ACC112 (cell line): ENCODE data around the gene PPFIA4.
A peak's percentile ranks its signal among the peaks of the same experiment; 100 is the strongest.

Source experiments
- H2AFZ ChIP-seq: fragments of 200-600 bp; sonication (generic); one replicate; pipeline ENCODE4 v1.6.0; 2017; ENCODE audit warnings: antibody characterized with exemption, low read length; ENCODE audit not compliant: unreplicated experiment
- H3K27ac ChIP-seq: fragments of 200-600 bp; sonication (generic); 2 replicates; pipeline ENCODE4 v1.5.1; 2014; ENCODE audit warnings: low read depth, mild to moderate bottlenecking, antibody characterized with exemption, low read length, moderate library complexity
- H3K27me3 ChIP-seq: fragments of 200-600 bp; sonication (generic); 2 replicates; pipeline ENCODE4 v1.6.1; 2014; ENCODE audit warnings: mild to moderate bottlenecking, antibody characterized with exemption, low read length, moderate library complexity, mixed read lengths; ENCODE audit not compliant: insufficient read depth
- H3K36me3 ChIP-seq: fragments of 200-600 bp; sonication (generic); 2 replicates; pipeline ENCODE4 v1.6.1; 2016; ENCODE audit warnings: mild to moderate bottlenecking, antibody characterized with exemption, low read length, moderate library complexity, mixed read lengths; ENCODE audit not compliant: insufficient read depth
- H3K4me1 ChIP-seq: fragments of 200-600 bp; sonication (generic); one replicate; pipeline ENCODE4 v1.6.1; 2016; ENCODE audit warnings: low read length, mixed read lengths; ENCODE audit not compliant: insufficient read depth, unreplicated experiment, control insufficient read depth
- H3K4me3 ChIP-seq: fragments of 200-600 bp; sonication (generic); 2 replicates; pipeline ENCODE4 v1.5.1; 2014; ENCODE audit warnings: mild to moderate bottlenecking, low read depth, low read length
- H3K79me2 ChIP-seq: fragments of 200-600 bp; sonication (generic); one replicate; pipeline ENCODE4 v1.6.0; 2016; ENCODE audit warnings: low read length; ENCODE audit not compliant: control insufficient read depth, unreplicated experiment, insufficient read depth

PPFIA4 gene

DNA sequence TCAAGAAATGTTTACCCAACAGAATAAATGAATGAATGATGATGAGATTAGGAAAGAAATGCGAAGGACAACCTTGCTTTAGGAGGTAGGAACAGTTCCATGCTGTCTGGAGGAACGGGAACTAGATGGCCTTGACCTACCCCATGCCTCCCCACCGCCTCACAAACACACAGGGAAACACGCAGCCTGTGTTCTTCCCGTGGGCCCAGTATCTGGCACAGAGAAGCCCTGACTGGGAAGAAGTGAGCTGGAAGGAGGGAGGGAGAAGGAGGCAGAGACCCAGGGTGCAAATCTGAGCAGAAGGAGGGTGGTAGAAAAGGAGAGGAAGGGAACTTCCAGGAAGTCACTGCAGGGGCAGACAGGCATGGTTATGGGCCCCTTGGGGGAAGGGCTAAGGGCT, 97.7 kb downstream of the PPFIA4 start:
- H3K4me3 ChIP-seq, result no peak overlapping the region
- H3K27ac ChIP-seq, result no peak overlapping the region
- peaks cover 25% of the 10 kb centered on the region for H3K4me1 ChIP-seq
- H3K36me3 ChIP-seq, result no peaks in the 10 kb centered on the region
- peaks cover 31% of the 10 kb centered on the region for H3K27me3 ChIP-seq
- H2AFZ ChIP-seq, result no peak overlapping the region
- H3K79me2 ChIP-seq, result no peaks in the 10 kb centered on the region

DNA sequence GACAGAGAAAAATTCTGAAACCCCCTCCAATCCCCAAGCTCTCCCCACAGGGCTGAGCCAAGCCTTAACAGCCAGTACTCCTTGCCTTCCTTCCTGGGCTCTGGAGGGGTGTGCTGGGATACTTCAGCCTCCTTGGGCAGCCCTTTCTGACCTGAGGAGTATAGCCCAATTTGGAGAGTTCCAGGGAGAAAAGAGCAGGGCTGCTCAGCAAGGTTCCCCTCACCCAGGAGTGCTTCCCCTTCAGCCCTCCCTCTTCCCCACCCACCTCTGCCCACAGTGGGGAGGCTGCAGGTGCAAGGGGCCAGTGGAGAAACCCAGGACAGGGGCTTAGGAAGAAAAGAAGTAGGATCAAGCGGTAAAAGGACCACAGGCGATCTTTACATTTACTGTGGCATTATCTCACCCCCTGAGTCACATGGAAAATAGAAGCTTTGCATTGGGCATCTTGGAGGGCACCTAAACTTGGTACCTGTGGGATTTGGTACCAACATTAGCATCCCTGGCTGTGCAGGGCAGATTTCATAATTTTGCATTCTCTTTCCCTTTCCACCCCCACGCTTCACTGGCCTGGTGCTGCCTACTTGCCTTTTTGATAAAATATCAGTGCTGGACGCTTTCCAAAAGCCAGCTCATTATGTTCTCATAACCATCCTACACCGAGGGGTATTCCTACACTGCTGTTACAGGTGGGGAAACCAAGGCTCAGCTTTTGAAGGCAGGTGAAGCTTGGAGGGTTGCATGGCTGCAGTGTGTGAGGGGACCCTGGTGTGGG, 98.4 kb downstream of the PPFIA4 start:
- no peaks in the 10 kb centered on the region for H3K79me2 ChIP-seq
- H3K4me1 ChIP-seq, result peaks cover 32% of the 10 kb centered on the region
- H3K36me3 ChIP-seq, result no peaks in the 10 kb centered on the region
- no peak overlapping the region for H3K4me3 ChIP-seq
- H2AFZ ChIP-seq, result no peak overlapping the region
- peaks cover 27% of the 10 kb centered on the region for H3K27me3 ChIP-seq
- H3K27ac ChIP-seq, result no peak overlapping the region

DNA sequence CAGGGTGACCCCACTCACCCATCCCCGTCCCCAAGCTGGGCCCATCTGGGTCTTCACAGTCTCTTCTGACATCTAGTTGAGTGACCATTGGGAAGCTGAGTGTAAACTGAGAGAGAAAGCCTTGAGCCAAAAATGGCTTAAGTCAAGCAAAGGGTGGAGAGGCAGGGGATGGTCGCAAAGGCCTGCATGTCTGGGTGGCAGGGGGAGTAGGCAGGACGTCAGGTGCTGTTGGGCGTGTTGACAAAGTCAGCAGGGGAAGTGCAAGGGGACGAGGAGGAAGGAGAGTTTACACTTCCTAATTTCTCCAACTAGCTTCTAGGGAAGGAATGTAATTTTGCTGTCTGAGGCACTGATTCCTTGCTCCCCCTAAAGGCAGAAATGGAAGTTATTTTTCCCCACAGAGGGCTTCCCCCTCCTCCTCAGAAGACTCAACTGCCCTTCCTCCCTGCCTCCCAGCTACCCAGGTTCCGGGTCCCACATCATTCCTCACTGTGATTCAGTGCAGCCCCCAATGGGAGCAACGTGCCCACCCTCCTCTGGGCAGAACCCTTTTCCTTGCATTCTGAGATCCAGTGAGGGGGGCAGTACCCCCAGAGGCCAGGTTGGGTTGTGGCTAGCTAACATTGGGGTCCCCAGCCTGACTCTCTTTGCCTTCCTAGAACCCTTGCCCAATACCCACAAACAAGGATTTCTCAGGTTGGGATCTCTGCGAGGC, 100.0 kb downstream of the PPFIA4 start:
- Histone ChIP-seq H3K79me2 (no peaks in the 10 kb centered on the region), H3K36me3 (no peaks in the 10 kb centered on the region), H3K27ac (no peak overlapping the region), H3K4me1 (peaks cover 34% of the 10 kb centered on the region), H3K4me3 (peak overlapping the region; percentile 70; the same call in 1 of the 2 replicates), H3K27me3 (peaks cover 13% of the 10 kb centered on the region), H2AFZ (no peak overlapping the region)

- H3K4me3 ChIP-seq, result peak overlapping the region; percentile 70
- H3K79me2 ChIP-seq, result no peaks in the 10 kb centered on the region
- H3K27me3 ChIP-seq, result peaks cover 13% of the 10 kb centered on the region
- H3K27ac ChIP-seq, result no peak overlapping the region
- peak overlapping the region; percentile 6 for H2AFZ ChIP-seq
- H3K36me3 ChIP-seq, result no peaks in the 10 kb centered on the region
- H3K4me1 ChIP-seq, result peaks cover 34% of the 10 kb centered on the region
These were observed 100.8 kb downstream of the PPFIA4 start for GRCh38 chr1:203126866-203127665.

DNA sequence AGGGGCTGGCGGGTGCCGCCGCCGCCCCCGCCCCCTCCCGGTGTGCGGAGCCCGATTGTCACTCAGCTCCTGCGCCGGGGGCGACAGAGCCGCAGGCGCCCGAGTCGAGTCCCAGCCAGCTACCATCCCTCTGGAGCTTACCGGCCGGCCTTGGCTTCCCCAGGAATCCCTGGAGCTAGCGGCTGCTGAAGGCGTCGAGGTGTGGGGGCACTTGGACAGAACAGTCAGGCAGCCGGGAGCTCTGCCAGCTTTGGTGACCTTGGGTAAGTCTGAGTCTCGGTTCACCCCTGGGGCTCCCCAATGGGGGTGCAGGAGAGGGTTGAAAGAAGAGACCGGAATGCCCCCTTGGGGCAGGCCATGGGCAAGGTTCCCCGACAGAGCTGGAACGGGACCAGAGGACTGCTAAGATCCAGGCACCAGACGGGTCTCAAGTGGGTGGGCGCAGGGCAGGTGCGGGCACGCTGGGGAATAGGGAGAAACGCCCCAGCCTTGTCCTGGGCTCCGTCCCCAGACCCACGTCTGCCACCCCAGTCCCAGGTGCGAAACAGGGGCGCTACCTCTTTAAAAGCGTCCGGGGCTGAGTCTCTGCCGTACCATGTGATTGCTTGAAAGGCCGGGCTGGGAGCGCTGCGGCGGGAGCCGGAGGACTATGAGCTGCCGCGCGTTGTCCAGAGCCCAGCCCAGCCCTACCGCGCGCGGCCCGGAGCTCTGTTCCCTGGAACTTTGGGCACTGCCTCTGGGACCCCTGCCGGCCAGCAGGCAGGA, 101.6 kb downstream of the PPFIA4 start, which contains the start of gene ADORA1:
Gene ADORA1, plus strand, starts transcription at position 61 of the 765 bp plus-strand sequence. CDS start 1,116 bp downstream, outside the sequence.
- peak within 1 kb of the TSS; percentile 6 for H2AFZ ChIP-seq
- H3K4me1 ChIP-seq, result peaks cover 34% of the 10 kb centered on the region
- no peak within 1 kb of the TSS for H3K27ac ChIP-seq
- H3K27me3 ChIP-seq, result peaks cover 13% of the 10 kb centered on the region
- no peaks in the 10 kb centered on the region for H3K36me3 ChIP-seq
- peak within 1 kb of the TSS; percentile 70 for H3K4me3 ChIP-seq
- no peaks in the 10 kb centered on the region for H3K79me2 ChIP-seq

DNA sequence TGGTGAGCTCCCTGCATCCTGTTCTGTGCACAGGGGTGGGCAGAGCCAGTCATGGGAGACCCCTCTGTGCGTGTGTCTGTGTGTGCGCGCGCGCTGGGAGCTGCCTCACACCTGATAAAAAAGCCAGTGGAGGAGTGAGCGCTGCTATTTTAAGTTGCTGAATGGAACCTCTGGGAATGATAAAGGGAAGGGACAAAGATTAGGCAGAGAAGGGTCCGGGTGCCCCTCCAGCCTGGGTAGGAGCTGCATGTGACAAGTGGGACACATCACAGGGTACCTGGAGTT, 102.1 kb downstream of the PPFIA4 start:
- Histone ChIP-seq H3K79me2 (no peaks in the 10 kb centered on the region), H3K36me3 (no peaks in the 10 kb centered on the region), H3K27ac (no peak overlapping the region), H3K4me3 (peak overlapping the region; percentile 70), H3K27me3 (peaks cover 8% of the 10 kb centered on the region), H3K4me1 (peaks cover 34% of the 10 kb centered on the region), H2AFZ (no peak overlapping the region)
